Stimulated activated CD4-positive, alpha-beta T cell treated with anti-CD3 and anti-CD28 coated beads, Interleukin-1b, Interleukin-23, amount 100 ng/mL, for 1 hour (primary cell): ENCODE measurements around the gene HBA1.
"Not testable (repeated sequence)": the region's sequence is repeated elsewhere in the genome, so short reads cannot be mapped to it uniquely, and the experiment has no call there.

ENCODE experiments used
- DNase-seq, 2 donors: peaks; one replicate each; pipeline ENCODE4 v3.0.0-alpha.2; 2020; ENCODE audit warnings: low read depth in 2 of 2

HBA1 gene

DNA sequence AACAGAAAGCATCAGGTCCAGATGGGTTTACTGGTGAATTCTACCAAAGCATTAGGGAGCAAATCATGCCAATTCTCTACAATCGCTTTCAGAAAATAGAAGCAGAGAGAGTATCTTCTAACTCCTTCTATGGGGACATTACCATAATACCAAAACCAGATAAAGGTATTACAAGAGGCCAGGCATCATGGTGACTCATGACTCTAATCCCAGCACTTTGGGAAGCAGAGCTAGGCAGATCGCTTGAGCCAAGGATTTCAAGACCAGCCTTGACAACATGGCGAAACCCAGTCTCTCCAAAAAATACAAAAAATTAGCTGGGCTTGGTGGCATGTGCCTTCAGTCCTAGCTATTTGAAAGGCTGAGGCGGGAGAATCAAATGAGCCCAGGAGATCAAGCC lies 26.8 kb downstream of the HBA1 start:
- DNase-seq, result no peak

DNA sequence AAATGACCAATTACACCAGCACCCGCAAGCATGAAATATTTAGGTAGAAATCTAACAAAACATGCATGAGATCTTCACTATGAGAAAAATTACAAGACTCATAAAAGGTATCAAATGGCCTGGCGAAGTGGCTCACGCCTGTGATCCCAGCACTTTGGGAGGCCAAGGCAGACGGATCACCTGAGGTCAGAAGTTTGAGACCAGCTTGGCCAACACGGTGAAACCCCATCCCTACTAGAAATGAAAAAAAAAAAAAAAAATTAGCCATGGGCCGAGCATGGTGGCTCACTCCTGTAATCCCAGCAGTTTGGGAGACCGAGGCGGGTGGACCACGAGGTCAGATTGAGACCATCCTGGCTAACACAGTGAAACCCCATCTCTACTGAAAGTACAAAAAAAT lies 27.6 kb downstream of the HBA1 start:
- not testable (repeated sequence) for DNase-seq

DNA sequence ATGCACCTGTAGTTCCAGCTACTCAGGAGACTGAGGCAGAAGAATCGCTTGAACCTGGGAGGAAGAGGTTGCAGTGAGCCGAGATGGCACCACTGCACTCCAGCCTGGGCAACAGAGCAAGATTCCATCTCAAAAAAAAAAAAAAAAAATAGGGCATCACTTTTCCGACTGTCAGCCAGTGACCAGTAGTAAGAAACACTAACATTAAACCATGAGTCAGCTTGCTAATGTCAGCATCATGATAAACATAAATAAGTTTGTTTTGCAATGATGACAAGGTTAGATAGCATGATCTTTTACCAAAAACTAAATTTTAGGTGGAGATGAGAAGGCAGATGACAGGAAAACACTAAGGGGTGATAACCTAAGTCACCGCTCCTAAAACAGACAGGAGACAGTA lies 32.9 kb downstream of the HBA1 start:
- not testable (repeated sequence) for DNase-seq

DNA sequence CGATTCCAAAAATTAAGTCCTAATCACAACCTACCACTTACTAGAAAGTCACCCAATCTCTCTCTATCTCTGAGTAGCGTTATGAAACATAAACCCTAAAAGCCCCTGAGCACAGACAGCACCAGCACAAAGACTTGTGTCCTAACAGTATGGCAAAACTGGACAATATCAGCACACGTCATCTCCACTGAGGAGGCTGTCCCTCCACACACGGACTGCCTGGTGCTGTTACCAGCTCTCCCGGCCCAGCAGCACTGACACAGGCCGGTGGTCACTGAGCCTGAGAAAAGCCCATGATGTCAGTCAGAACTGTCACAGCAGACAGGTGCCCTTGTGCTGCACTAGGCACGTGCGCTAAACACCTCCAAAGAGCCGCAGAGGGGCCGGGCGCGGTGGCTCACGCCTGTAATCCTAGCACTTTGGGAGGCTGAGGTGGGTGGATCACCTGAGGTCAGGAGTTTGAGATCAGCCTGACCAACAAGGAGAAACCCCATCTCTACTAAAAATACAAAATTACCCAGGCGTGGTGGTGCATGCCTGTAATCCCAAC lies 35.2 kb downstream of the HBA1 start:
- not testable (repeated sequence) for DNase-seq

DNA sequence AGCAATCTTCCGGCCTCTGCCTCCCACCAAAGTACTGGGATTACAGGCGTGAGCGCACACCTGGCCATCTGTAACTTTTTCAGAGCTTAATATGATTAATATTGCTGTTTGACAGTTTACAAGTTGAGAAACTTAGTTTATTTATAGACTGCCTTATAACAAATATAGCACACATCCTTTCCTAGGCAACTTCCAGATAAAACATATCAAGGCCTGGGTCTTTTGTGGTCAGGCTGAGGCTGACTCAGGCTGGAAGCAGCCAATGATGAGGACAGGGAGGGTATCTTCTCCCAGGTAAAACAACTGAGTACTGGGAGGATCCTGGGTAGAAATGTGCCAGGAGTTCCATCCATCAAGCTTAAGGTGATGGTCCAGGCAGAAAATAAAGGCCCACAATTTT lies 36.5 kb downstream of the HBA1 start:
- DNase-seq, result no peak

DNA sequence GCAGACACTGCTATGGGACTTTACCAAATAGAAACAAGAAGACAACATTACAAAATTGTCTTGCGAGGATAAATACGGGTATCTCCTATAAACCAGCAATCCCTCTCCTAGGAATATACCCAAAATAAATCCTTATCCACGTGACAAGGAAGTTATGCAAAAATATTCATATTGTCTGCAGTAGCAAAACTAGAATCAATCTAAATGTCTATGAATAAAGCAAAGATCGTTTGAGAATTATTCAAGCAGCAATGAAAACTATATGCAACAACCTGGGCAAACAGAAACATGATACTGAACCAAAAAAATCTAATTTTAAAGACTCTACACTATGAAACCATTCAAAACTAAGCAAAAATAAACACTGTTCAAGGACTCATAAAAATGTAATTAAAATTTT lies 43.5 kb downstream of the HBA1 start:
- DNase-seq, result no peak
